ENCODE data around the gene CDK5R2.

The CDK5R2 gene

GRCh38 chr2:218962859-218963492 is 3.5 kb downstream of the CDK5R2 start:
- peak; percentile 54 to 95 for DNase-seq

- DNase-seq, result no peak
Measured at GRCh38 chr2:218963601-218964000, 4.1 kb downstream of the CDK5R2 start.

- no peak for DNase-seq
Measured at GRCh38 chr2:218964041-218964771, 4.7 kb downstream of the CDK5R2 start.

- no peak for DNase-seq
Measured at GRCh38 chr2:218970894-218971293, 11.4 kb downstream of the CDK5R2 start.

DNA sequence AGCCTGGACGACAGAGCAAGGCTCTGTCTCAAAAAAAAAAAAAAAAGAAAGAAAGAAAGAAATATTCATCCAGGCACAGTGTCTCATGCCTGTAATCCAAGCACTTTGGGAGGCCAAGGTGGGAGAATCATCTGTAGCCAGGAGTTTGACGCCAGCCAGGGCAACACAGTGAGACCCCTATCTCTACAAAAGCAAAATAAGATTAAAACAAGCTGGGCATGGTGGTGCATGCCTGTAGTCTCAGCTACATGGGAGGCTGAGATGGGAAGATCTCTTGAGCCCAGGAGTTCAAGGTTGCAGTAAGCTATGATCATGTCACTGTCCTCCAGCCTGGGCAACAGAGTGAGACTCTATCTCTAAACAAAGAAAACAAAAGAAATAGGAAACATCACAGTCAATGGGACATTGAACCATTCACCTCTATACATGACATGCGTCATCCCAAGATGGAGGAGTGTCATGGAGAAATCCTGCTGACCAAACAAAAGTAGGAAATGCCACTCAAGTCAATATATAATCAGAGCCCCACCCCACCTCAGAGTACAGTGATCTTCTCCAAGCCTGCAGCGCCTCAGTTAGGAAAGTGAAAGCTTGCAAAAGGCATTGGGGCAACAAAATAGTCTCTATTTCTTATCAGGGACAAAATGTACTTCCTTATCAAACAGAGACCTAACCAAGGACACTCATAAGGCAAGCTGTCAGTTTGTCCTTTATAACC is 15.8 kb downstream of the CDK5R2 start:
- no peak for DNase-seq

- peak in 1 of 2 experiments; percentile 6 for DNase-seq
Measured at GRCh38 chr2:218979846-218980734, 20.6 kb downstream of the CDK5R2 start.

GRCh38 chr2:218980735-218981389 is 21.4 kb downstream of the CDK5R2 start:
- no peak for DNase-seq

DNA sequence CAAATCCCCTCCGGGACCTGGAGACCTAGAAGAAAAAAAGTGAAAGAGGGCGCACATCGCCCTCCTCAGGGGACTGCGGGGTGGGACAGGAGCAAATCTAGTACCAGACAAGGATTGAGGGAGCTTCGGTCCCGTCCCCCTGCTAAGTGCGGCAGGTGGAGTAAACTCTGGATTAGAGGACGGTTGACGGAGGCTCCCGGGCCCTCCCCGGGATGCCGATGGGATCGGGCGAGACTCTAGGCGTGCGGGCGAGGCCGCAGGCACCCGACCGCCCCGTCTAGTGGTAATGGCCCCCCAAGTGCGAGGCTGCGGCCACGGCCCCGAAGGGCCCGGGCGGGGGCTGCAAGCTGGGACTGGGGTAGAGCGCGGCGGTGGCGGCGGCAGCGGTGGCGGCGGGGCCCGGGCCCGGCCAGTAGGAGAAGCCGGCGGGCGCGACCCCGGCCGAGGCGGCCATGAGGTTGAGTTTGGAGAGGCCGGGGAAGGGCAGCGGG is 22.0 kb downstream of the CDK5R2 start:
- DNase-seq, result no peak

DNA sequence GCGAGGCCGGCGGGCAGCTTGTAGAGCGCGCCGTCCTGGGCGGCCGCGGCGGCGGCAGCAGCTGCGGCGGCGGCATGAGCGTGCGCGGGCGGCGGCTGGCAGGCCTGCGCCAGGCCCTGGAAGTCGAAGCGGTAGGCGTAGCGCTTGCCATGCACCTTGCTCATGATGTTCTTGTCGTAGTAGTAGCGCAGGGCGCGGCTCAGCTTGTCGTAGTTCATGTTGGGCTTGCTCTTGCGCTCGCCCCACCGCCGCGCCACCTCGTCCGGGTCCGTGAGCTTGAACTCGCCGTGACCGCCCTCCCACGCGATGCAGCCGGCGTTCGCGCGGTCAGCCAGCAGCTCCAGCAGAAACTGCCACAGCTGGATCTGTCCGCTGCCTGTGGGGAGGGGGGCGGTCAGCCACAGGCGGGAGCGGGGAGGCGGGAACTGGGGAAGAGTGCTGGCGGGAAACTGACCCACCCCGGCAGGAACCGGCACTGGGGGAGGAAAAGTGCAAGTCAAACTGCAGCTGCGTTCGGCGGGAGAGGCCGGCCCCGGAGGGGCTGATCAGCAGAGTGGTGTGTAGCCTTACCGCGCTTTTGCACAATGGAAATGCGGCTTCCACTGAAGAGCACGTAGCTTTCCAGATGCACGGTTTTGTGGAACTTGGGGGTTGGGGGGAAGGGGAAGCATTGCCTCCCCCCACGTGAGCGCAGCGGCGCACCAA is 22.6 kb downstream of the CDK5R2 start:
- DNase-seq, result no peak

DNA sequence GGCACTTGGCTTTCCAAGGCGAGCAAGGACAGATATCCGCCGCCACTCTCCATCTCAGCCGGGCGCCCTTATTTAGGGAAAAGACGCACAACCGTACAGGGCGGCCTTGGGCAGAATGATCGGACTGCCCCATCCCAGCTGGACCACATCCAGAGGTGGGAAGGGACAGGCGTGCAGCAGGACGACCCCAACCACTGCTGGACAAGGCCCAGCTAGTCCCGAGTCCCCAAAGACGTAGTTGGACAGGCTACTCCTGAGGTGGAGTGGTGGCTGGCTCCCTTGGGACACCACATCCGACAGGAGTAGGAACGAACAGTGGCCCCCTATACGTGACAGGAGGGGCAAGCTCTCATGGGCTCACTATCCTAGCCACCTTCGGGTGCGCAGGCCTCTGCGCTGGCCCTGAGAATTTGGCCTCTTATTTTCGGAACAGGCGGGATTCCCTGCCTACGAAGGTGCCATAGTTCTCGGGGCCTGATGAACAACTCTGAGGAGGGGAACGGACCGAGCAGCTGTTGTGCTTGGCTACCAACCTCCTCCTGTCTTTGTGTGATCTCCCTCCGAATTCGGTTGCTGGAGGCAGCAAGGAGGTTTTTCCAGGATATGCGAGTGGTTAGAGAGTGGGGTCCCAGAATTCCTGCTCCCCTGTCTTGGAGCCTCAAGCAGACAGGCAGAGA is 23.3 kb downstream of the CDK5R2 start:
- DNase-seq, result no peak

- DNase-seq, result no peak
Measured at GRCh38 chr2:218983263-218983933, 23.9 kb downstream of the CDK5R2 start.

DNA sequence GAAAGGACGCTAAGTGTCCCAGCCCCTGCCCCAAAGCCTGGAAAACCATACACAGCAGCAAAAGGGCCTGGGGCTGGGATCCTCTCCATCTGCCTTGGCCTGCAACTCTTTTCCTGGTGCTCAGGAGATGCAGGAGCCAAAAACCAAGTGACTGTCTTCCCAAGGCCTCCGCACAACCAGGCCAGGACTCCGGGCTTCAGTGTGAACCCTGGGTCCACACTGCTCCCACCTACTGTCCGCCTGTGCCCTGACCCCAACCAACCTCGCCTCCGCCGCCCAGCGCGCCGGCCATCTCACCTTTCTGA is 24.4 kb downstream of the CDK5R2 start:
- DNase-seq, result no peak

GRCh38 chr2:218984239-218985020 is 25.0 kb downstream of the CDK5R2 start:
- no peak for DNase-seq

- no peak for DNase-seq
Measured at GRCh38 chr2:218985021-218985324, 25.5 kb downstream of the CDK5R2 start, which contains the start of gene FEV. TSS of gene FEV (minus strand) at chr2:218985184. CDS start at chr2:218985075, 109 bp downstream.

DNA sequence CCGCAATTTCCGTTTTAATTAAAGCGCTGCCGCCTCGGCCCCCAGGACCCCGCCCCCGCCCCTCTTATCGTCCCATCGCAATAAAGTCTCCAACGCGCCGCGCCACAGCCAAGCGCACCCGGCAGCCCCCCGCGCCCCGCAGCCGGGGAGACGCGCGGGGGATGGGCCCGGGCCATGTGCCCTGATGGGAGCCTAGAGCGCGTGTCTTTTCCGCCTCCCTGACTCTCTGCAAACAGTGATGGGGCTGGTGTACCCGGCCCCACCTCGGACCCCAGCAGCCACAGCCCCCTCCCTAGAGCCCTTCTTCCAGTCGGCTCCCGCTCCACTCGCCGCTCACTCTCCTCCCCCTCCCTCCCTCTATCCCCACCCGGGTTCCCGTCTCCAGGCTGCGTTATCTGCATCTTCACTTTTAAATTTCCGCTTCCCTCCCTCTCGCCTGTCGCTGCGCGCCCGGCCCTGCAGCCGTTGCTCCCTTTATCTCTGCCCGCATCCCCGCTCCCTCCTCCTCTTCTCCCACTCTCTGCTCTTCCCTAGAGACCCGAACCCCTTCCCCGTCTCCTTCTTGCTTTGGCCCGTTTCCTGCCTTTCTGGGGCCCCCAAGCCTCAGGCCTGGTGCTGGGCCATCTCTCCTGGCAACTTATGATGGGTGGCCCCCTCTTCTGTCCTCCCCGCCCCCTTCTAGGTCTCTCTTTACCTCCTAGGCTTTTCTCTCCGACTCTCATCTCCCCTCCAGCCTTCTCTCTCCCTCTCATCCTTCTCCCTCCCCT is 26.0 kb downstream of the CDK5R2 start:
- DNase-seq, result no peak

DNA sequence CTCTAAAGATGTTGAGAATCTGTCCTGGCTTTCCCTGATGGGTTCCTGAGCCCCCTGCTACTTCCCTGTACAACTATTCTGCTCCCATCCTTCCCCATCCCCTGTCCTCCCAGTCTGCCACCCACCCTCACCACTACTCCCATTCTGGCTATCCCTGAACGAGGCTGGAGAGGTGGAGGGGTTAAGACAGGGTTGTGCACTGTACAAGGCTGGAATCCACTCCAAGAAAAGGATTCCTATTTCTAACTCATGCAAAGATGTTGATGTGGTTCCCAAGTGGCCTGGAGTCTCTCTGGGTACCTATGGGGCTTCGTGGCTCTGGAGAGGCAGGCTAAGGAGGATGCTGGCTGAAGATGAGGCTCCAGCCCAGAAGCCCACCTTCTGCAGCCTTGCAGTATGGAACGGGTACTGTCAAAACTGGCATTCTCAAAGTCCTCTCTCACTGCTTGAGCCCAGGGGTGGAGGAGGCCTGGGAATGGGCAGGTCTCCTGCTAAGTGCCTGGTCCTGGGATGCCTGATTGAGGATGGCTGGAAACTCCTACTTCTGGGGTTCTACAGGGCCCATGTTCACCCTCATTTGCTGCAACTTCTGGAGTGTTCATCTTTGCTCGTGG is 26.8 kb downstream of the CDK5R2 start:
- no peak for DNase-seq

- no peak for DNase-seq
Measured at GRCh38 chr2:218988164-218988563, 28.7 kb downstream of the CDK5R2 start.

DNA sequence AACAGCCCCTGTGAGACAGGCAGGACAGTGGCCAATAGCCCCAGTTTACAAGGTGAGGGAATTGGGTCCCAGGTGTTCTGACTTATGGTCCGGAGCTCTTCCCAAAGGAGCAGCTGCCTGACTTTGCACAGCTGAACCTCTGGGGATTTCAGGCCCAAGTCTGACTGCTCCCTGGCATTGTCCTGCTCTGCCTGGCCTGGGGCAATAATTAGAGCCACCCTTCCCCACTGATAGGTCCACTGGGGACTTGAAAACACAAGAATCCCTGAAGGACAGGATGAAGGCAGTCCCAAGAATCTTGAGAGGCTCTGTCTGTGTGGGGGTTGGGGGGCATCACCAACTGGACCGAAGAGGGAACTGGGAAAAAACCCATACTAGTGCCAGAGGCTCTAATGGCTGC is 29.2 kb downstream of the CDK5R2 start:
- no peak for DNase-seq

DNA sequence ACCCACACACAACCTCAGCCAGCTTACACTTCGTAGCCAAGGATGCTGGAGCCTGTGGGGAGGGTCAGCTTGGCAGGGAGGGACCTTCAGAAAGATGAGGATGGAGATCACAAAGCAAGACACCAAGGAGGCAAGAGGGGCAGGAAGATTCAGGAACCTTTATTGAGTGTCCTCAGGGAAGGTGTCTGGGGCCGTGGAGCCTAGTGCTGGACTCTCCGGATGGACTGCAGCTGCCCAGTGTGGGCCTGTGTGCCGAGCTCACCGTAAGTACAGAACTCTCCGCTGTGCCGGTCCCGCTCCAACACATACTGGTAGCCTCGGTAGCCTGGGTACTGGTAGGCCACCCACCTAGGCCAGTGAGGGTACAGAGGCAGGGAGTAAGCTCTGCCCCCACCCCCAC is 30.6 kb downstream of the CDK5R2 start:
- no peak for DNase-seq

All from cerebellar nuclear complex (tissue), 1 donor.